HepG2 (cell line): ENCODE measurements around the gene CAB39. TPM values are rescaled to one million over a fixed set of nuclear protein-coding genes. Genes with fewer than 3 reads are reported as not detected.

Experiments
- ATF3 ChIP-seq: sonication (generic); formaldehyde crosslinking; IDR thresholded peaks from 2 replicates; pipeline ENCODE4 v1.4.0; 2020; ENCODE audit warnings: missing genetic modification reagents
- CENPT ChIP-seq: sonication (generic); formaldehyde crosslinking; IDR thresholded peaks from 2 replicates; pipeline ENCODE4 v1.8.0; 2022; ENCODE audit warnings: low read depth, mild to moderate bottlenecking, moderate library complexity, missing genetic modification reagents
- FOXP1 ChIP-seq, 2 experiments: fragments of 450-650 bp in 1 of 2; IDR thresholded peaks; 2 replicates each; pipeline ENCODE4 v1.6.1; 2017 to 2018; ENCODE audit warnings: antibody characterized with exemption in 1 of 2
- HDAC1 ChIP-seq: sonication (generic); formaldehyde crosslinking; IDR thresholded peaks from 2 replicates; pipeline ENCODE4 v1.5.1; 2020; ENCODE audit warnings: mild to moderate bottlenecking, missing genetic modification reagents
- LCORL ChIP-seq, 2 experiments: fragments of 450-650 bp in 1 of 2; sonication (generic) in 1 of 2; formaldehyde crosslinking in 1 of 2; IDR thresholded peaks; 2 replicates each; pipeline versions ENCODE4 v1.5.0 to v1.6.1; 2017 to 2020; ENCODE audit warnings: antibody characterized with exemption in 1 of 2, missing genetic modification reagents in 1 of 2
- MTA1 ChIP-seq: sonication (generic); formaldehyde crosslinking; IDR thresholded peaks from 2 replicates; pipeline ENCODE4 v1.4.0; 2020; ENCODE audit warnings: missing genetic modification reagents, mild to moderate bottlenecking, borderline replicate concordance
- MXD4 ChIP-seq: IDR thresholded peaks from 2 replicates; pipeline ENCODE4 v1.6.1; 2016; ENCODE audit warnings: mild to moderate bottlenecking, missing biosample characterization, missing genetic modification reagents
- NAIF1 ChIP-seq: sonication (generic); formaldehyde crosslinking; IDR thresholded peaks from 2 replicates; pipeline ENCODE4 v1.5.0; 2020; ENCODE audit warnings: mild to moderate bottlenecking, missing genetic modification reagents, borderline replicate concordance
- NFYC ChIP-seq: IDR thresholded peaks from 2 replicates; pipeline ENCODE4 v1.6.1; 2016; ENCODE audit warnings: missing genetic modification reagents, missing compliant biosample characterization
- SIN3A ChIP-seq: IDR thresholded peaks from 2 replicates; pipeline ENCODE4 v1.6.1; 2011; ENCODE audit warnings: low read depth, mild to moderate bottlenecking, control low read depth, low read length, borderline replicate concordance
- SMC3 ChIP-seq: IDR thresholded peaks from 2 replicates; pipeline ENCODE4 v1.6.1; 2011; ENCODE audit warnings: low read length, improper control_type of control experiment
- TEAD3 ChIP-seq: optimal IDR thresholded peaks from 2 replicates; pipeline ENCODE3; 2016; ENCODE audit warnings: borderline replicate concordance
- TGIF2 ChIP-seq: IDR thresholded peaks from 2 replicates; pipeline ENCODE4 v1.6.1; 2016; ENCODE audit warnings: control low read depth, missing compliant biosample characterization
- TIGD3 ChIP-seq: sonication (generic); formaldehyde crosslinking; IDR thresholded peaks from 2 replicates; pipeline ENCODE4 v1.5.1; 2020; ENCODE audit warnings: mild to moderate bottlenecking, missing genetic modification reagents, borderline replicate concordance
- UBTF ChIP-seq: sonication (generic); formaldehyde crosslinking; IDR thresholded peaks from 2 replicates; pipeline ENCODE4 v1.4.0; 2020; ENCODE audit warnings: mild to moderate bottlenecking, missing genetic modification reagents
- ZFP82 ChIP-seq: sonication (generic); formaldehyde crosslinking; IDR thresholded peaks from 2 replicates; pipeline ENCODE4 v1.5.1; 2020; ENCODE audit warnings: mild to moderate bottlenecking, missing genetic modification reagents, borderline replicate concordance
- ZNF10 ChIP-seq: sonication (generic); formaldehyde crosslinking; IDR thresholded peaks from 2 replicates; pipeline ENCODE4 v1.4.0; 2020; ENCODE audit warnings: mild to moderate bottlenecking, low read depth, missing genetic modification reagents, borderline replicate concordance
- ZNF367 ChIP-seq: sonication (generic); formaldehyde crosslinking; IDR thresholded peaks from 2 replicates; pipeline ENCODE4 v1.4.0; 2020; ENCODE audit warnings: missing genetic modification reagents, borderline replicate concordance
- ZNF737 ChIP-seq: sonication (generic); formaldehyde crosslinking; IDR thresholded peaks from 2 replicates; pipeline ENCODE4 v1.5.0; 2020; ENCODE audit warnings: missing genetic modification reagents, mild to moderate bottlenecking, borderline replicate concordance
- polyA plus RNA-seq, 8 experiments: library from polyadenylated mRNA; depleted of rRNA in 3 of 8; stranded (reverse) in 7 of 8; unstranded in 1 of 8; fragments of >200 nt; fragmentation: Illumina TruSeq in 4 of 8; extraction: Trizol in 4 of 8; gene quantifications; 2 replicates each; pipeline versions ENCODE4 v1.2.1 to v1.2.3, GENCODE V29; 2011 to 2016; ENCODE audit warnings: low read depth in 4 of 8, missing spikeins in 1 of 8, mixed read lengths in 1 of 8; ENCODE audit not compliant: insufficient read depth in 1 of 8
- total RNA-seq, 5 experiments: library from RNA; depleted of rRNA; stranded (reverse); fragments of >200 nt; fragmentation: Illumina TruSeq; extraction: Trizol; gene quantifications; 2 replicates each; pipeline ENCODE4 v1.2.3, GENCODE V29; 2016; ENCODE audit warnings: low read depth in 1 of 5
- TF ChIP-seq, protein P1 (sequence below): sonication (generic); formaldehyde crosslinking; IDR thresholded peaks from 2 replicates; pipeline ENCODE4 v1.4.0; 2020; ENCODE audit warnings: missing genetic modification reagents, borderline replicate concordance
- TF ChIP-seq, protein P2 (sequence below): sonication (generic); formaldehyde crosslinking; IDR thresholded peaks from 2 replicates; pipeline ENCODE4 v1.5.0; 2020; ENCODE audit warnings: missing genetic modification reagents

The CAB39 gene
- total and polyA plus RNA-seq, 2 of the 13 experiments (the other 11 are each of a cell fraction or from before 2014, with no cell fraction given) = 19.3 to 45.3 TPM

DNA sequence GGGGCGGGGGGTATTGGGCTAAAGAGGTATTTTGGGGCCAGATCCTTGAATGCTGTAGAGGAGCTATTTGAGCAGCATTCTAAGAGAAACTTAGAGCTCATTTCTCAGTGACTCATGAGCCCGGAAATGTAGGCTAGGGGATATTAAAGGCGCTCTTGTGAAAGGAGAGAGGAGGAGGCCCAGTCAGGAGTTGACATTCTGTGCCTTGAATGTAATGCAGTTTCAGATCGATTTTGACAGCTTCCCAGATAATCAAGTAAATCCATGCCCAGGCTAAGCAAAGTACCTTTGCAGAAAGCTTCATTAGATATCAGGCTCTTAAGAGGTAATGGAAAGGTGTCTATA, 1.5 kb downstream of the CAB39 start (continued):
- TF ChIP-seq SIN3A (peak; percentile 29; the same call in 1 of the 2 replicates), SMC3 (0 out of 2 replicates have a peak, but pooled peaks have one; percentile 1), TIGD3 (CRISPR knock-in tag) (no peak), MTA1 (CRISPR knock-in tag) (no peak), NFYC (no peak), NAIF1 (CRISPR knock-in tag) (0 out of 2 replicates have a peak, but pooled peaks have one; percentile 23), FOXP1 (IDR thresholded peaks at IDR 0.05) (no peak), FOXP1 (CRISPR knock-in tag; IDR thresholded peaks at IDR 0.05) (0 out of 2 replicates have a peak, but pooled peaks have one; percentile 36), ZNF367 (CRISPR knock-in tag) (no peak), ZFP82 (CRISPR knock-in tag) (no peak), ATF3 (CRISPR knock-in tag) (0 out of 2 replicates have a peak, but pooled peaks have one; percentile 11), TGIF2 (CRISPR knock-in tag) (0 out of 2 replicates have a peak, but pooled peaks have one; percentile 17), MXD4 (CRISPR knock-in tag) (peak; percentile 28; the same call in 1 of the 2 replicates), HDAC1 (CRISPR knock-in tag) (0 out of 2 replicates have a peak, but pooled peaks have one; percentile 1), CENPT (CRISPR knock-in tag) (no peak), ZNF10 (CRISPR knock-in tag) (no peak), UBTF (CRISPR knock-in tag) (no peak), ZNF737 (no peak), LCORL (IDR thresholded peaks at IDR 0.05) (no peak), LCORL (CRISPR knock-in tag; IDR thresholded peaks at IDR 0.05) (0 out of 2 replicates have a peak, but pooled peaks have one; percentile 20), TEAD3 (CRISPR knock-in tag) (no peak)
- TF ChIP-seq, protein P1, sequence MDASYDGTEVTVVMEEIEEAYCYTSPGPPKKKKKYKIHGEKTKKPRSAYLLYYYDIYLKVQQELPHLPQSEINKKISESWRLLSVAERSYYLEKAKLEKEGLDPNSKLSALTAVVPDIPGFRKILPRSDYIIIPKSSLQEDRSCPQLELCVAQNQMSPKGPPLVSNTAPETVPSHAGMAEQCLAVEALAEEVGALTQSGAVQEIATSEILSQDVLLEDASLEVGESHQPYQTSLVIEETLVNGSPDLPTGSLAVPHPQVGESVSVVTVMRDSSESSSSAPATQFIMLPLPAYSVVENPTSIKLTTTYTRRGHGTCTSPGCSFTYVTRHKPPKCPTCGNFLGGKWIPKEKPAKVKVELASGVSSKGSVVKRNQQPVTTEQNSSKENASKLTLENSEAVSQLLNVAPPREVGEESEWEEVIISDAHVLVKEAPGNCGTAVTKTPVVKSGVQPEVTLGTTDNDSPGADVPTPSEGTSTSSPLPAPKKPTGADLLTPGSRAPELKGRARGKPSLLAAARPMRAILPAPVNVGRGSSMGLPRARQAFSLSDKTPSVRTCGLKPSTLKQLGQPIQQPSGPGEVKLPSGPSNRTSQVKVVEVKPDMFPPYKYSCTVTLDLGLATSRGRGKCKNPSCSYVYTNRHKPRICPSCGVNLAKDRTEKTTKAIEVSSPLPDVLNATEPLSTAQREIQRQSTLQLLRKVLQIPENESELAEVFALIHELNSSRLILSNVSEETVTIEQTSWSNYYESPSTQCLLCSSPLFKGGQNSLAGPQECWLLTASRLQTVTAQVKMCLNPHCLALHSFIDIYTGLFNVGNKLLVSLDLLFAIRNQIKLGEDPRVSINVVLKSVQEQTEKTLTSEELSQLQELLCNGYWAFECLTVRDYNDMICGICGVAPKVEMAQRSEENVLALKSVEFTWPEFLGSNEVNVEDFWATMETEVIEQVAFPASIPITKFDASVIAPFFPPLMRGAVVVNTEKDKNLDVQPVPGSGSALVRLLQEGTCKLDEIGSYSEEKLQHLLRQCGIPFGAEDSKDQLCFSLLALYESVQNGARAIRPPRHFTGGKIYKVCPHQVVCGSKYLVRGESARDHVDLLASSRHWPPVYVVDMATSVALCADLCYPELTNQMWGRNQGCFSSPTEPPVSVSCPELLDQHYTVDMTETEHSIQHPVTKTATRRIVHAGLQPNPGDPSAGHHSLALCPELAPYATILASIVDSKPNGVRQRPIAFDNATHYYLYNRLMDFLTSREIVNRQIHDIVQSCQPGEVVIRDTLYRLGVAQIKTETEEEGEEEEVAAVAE = no peak
- TF ChIP-seq, protein P2, sequence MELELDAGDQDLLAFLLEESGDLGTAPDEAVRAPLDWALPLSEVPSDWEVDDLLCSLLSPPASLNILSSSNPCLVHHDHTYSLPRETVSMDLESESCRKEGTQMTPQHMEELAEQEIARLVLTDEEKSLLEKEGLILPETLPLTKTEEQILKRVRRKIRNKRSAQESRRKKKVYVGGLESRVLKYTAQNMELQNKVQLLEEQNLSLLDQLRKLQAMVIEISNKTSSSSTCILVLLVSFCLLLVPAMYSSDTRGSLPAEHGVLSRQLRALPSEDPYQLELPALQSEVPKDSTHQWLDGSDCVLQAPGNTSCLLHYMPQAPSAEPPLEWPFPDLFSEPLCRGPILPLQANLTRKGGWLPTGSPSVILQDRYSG (CRISPR knock-in tag) = no peak
